Activated naive CD4-positive, alpha-beta T cell treated with anti-CD3 and anti-CD28 coated beads for 36 hours (primary cell): Measurements from ENCODE around the gene PTPRN2. TPM values are rescaled to one million over a fixed set of nuclear protein-coding genes. Genes with fewer than 3 reads are reported as not detected.

ENCODE experiments used
- CTCF ChIA-PET: fragments of 350-600 bp; sonication (Branson Sonifier 250); formaldehyde crosslinking; loops from one replicate; lab custom pipeline; 2021; ENCODE audit warnings: antibody characterized with exemption; lab: Charles Lee
- DNase-seq: peaks from one replicate; pipeline ENCODE4 v3.0.0-alpha.2; 2020
- H3K27ac Mint-ChIP-seq: one replicate; pipeline ENCODE4 v1.8.0; 2021; ENCODE audit warnings: mild to moderate bottlenecking, mixed read lengths
- H3K27me3 Mint-ChIP-seq: one replicate; pipeline ENCODE4 v1.8.0; 2021; ENCODE audit warnings: low read depth, mixed read lengths
- H3K36me3 Mint-ChIP-seq: one replicate; pipeline ENCODE4 v1.8.0; 2021; ENCODE audit warnings: low read depth, mixed read lengths
- H3K4me1 Mint-ChIP-seq: one replicate; pipeline ENCODE4 v1.8.0; 2021; ENCODE audit warnings: low read depth, mixed read lengths
- H3K4me3 Mint-ChIP-seq: one replicate; pipeline ENCODE4 v1.8.0; 2021; ENCODE audit warnings: mild to moderate bottlenecking, moderate library complexity, mixed read lengths
- H3K9me3 Mint-ChIP-seq: one replicate; pipeline ENCODE4 v1.8.0; 2021; ENCODE audit warnings: mixed read lengths
- intact Hi-C: fragments of 100-400 bp; cut with micrococcal nuclease; formaldehyde crosslinking; loops from one replicate; pipeline ENCODE4 v1.15.1; 2023
- total RNA-seq, 2 experiments: library from RNA; stranded (reverse); gene quantifications; one replicate each; pipeline ENCODE4 v1.2.3, GENCODE V29; 2021

PTPRN2 gene
- total RNA-seq, 2 experiments from 2014 or later, result 0.54 to 0.62 TPM

GRCh38 chr7:157553256-157553655 lies 1034.4 kb downstream of the PTPRN2 start:
- Mint-ChIP-seq H3K36me3 (no peaks in the 10 kb centered on the region), H3K4me1 (no peaks in the 10 kb centered on the region), H3K27ac (no peak overlapping the region), H3K27me3 (no peaks in the 10 kb centered on the region), H3K9me3 (no peaks in the 10 kb centered on the region), H3K4me3 (no peak overlapping the region)
- DNase-seq, result no peak
- intact Hi-C loops, result no loop called here
- CTCF ChIA-PET, result no interaction called here

DNA sequence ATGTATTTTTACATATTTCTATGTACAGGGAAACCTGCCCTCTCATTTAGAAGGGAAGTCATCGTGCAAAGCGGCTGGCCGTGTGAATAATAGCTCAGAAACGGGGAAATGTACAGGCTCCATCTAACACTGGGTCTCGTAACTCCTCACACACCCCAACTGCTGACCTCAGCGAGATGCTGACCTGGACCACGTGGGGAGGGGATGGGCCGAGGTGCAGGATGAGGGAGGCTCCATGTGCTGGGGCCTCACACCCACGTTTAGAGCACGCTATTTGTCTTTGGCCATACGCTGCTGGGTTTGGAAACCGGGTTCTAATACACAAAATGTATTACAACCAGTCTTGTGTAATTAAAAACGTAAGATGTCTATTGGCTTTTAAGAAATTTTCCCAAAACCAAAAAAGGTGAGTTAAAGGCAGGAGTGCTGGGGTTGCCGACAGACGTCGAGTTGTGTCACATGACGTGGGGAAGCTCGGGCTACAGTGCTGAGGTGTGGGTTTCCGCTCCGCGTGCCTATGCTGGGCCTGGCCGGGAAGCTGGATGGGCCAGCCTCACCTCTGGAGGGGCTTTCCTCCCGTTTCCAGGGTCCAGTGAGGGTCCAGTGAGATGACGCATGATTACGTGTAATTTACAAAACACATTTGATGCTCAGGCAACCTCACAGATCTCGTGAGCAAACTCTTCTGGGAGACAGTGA lies 1035.2 kb downstream of the PTPRN2 start:
- DNase-seq, result no peak

GRCh38 chr7:157551325-157552070 lies 1036.1 kb downstream of the PTPRN2 start:
- no peaks in the 10 kb centered on the region for H3K9me3 Mint-ChIP-seq
- H3K27ac Mint-ChIP-seq, result no peak overlapping the region
- no peak overlapping the region for H3K4me3 Mint-ChIP-seq
- H3K27me3 Mint-ChIP-seq, result no peaks in the 10 kb centered on the region
- DNase-seq, result no peak
- no peaks in the 10 kb centered on the region for H3K4me1 Mint-ChIP-seq
- intact Hi-C loops, result no loop called here
- CTCF ChIA-PET, result interaction anchor here (1.2 kb wide), 1 partner anchor 119 kb away, joined by 4 read pairs; no protein-coding TSS in a partner anchor
- no peaks in the 10 kb centered on the region for H3K36me3 Mint-ChIP-seq

More for the DNA sequence above, 1035.2 kb downstream of the PTPRN2 start:
- CTCF ChIA-PET, result no interaction called here
- Mint-ChIP-seq H3K27me3 (no peaks in the 10 kb centered on the region), H3K4me1 (no peaks in the 10 kb centered on the region), H3K9me3 (no peaks in the 10 kb centered on the region), H3K36me3 (no peaks in the 10 kb centered on the region), H3K27ac (no peak overlapping the region), H3K4me3 (no peak overlapping the region)
- intact Hi-C loops, result no loop called here

DNA sequence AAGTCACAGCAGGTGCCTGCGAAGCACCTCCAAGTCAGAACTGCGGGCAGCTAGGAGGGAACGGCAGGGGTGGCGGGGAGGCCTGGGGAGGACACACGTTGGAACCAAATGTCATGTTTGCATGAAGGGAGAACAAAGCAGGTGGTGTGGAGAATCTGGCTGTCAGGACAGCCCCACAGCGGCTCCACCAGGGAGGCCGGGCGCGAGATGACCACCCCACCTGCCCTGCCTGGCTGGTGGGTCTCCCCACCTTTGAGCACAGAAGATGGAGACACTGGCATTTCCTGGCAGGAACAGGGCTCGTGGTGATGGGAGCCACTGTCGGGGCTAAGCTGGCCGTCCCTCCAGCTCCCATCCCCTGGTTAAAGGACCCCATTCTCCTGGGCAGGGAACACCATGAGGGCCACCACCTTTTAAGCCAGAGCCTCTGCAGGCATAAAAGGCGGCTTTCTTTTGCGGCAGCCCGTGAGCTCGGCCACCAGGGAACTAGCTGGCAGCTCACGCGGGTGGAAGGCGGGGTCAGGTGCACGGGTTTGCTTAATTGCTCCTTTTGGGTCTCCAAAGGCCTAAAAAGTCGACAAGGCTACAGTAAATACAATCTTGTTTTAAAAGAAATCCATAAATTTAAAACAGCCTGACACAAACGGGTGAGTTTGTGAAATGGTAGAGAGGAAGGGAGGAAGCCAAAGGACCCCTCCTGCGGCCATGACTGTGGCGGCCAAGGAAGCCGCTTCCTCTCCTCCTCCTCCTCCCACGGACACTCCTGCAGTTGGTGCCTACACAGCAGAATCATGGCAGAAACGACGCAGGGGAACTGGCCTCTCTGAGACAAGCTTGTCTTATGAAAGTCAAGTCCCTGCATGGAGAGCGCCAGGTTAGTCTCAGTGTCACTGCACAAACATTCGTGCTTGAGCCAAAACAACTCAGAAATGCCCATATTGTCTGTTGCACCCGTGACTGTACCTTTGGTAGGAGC lies 1037.0 kb downstream of the PTPRN2 start:
- H3K4me3 Mint-ChIP-seq, result no peak overlapping the region
- H3K27me3 Mint-ChIP-seq, result no peaks in the 10 kb centered on the region
- DNase-seq, result no peak
- H3K36me3 Mint-ChIP-seq, result no peaks in the 10 kb centered on the region
- CTCF ChIA-PET, result interaction anchor here (1.2 kb wide), 1 partner anchor 118 kb away, joined by 4 read pairs; no protein-coding TSS in a partner anchor
- intact Hi-C loops, result no loop called here
- no peak overlapping the region for H3K27ac Mint-ChIP-seq
- no peaks in the 10 kb centered on the region for H3K9me3 Mint-ChIP-seq
- H3K4me1 Mint-ChIP-seq, result no peaks in the 10 kb centered on the region

DNA sequence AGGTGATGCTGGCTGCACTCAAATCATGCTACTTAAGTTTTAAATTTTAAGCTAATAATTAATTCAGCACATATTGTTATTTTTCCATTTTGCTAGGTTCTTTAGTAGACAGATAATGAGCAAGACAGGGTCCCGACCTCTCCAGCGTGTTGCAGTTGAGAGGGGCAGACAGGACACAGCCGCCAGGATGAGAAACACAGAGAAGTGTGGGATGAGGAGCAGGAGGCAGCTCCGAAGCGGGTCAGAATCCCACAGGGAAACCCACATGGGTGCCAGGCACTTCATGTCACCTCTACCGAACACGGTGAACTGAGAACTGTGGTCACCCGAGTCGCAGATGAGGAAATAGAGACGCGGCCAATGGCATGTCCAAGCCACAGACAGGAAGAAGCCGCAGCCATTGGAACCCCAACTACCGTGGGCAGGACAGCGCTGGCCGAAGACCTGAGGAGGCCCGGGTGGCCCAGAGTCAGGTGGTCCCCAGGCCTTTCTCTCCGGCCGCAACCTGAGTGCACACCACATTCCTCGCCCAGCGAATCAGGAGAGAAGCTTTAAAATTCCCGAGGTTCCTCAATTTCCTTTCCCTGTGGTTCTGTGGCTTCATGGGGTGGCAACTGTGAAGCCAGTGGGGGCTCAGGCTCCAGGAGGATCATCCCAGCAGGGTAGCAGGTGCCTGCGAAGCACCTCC lies 1037.9 kb downstream of the PTPRN2 start:
- no peak for DNase-seq
- Mint-ChIP-seq H3K4me1 (no peaks in the 10 kb centered on the region), H3K9me3 (no peaks in the 10 kb centered on the region), H3K27me3 (no peaks in the 10 kb centered on the region), H3K27ac (no peak overlapping the region), H3K4me3 (no peak overlapping the region), H3K36me3 (no peaks in the 10 kb centered on the region)
- intact Hi-C loops, result no loop called here
- CTCF ChIA-PET, result no interaction called here

- Mint-ChIP-seq H3K9me3 (no peaks in the 10 kb centered on the region), H3K36me3 (no peaks in the 10 kb centered on the region), H3K4me3 (no peak overlapping the region), H3K27ac (no peak overlapping the region), H3K4me1 (no peaks in the 10 kb centered on the region), H3K27me3 (no peaks in the 10 kb centered on the region)
- no peak for DNase-seq
- intact Hi-C loops, result no loop called here
- CTCF ChIA-PET, result no interaction called here
Observed at GRCh38 chr7:157548691-157549303, 1038.8 kb downstream of the PTPRN2 start.

DNA sequence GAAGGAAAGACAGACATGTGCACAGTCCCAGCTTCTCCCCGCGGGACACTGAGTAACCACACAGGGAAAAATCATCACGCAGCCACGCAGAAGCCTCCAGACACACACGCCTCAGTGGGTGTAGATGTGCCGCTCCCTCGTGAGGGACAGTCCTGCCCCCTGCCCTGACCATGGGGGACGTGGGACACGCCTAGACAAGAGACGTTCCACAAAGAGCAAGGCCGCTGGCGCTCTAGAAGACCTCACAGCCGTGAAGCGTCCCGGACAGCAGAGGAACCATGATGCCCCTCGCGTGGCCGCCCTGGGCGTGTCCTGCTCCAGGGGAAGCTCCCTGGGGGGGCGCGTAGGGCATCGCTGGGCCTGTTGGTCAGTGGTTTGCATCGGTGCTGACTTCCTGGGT lies 1040.0 kb downstream of the PTPRN2 start:
- CTCF ChIA-PET, result no interaction called here
- no peaks in the 10 kb centered on the region for H3K4me1 Mint-ChIP-seq
- DNase-seq, result no peak
- no peak overlapping the region for H3K4me3 Mint-ChIP-seq
- no peaks in the 10 kb centered on the region for H3K9me3 Mint-ChIP-seq
- no peaks in the 10 kb centered on the region for H3K27me3 Mint-ChIP-seq
- H3K36me3 Mint-ChIP-seq, result no peaks in the 10 kb centered on the region
- H3K27ac Mint-ChIP-seq, result no peak overlapping the region
- intact Hi-C loops, result no loop called here

DNA sequence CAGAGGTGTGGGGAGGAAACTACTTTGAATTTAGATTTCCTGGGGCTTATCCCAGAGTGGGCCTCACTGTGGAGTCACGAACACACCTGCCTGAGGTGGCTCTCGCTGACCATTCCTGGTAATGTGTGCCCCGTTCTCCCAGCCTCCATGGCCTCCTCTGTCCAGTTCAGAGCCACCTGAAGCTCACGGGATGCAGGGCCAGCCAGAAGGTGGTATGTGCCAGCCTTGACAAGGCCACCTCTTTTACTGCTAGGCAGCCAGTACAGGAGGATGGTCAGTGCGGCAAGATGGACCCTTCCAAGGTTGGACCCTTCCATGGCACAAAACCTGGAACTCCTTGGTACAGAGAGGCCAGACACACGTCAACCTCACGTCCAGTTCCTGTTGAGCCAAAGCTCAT lies 1040.5 kb downstream of the PTPRN2 start:
- no peak overlapping the region for H3K27ac Mint-ChIP-seq
- no peaks in the 10 kb centered on the region for H3K9me3 Mint-ChIP-seq
- intact Hi-C loops, result no loop called here
- H3K4me1 Mint-ChIP-seq, result no peaks in the 10 kb centered on the region
- no peak overlapping the region for H3K4me3 Mint-ChIP-seq
- no peak for DNase-seq
- CTCF ChIA-PET, result no interaction called here
- H3K36me3 Mint-ChIP-seq, result no peaks in the 10 kb centered on the region
- H3K27me3 Mint-ChIP-seq, result no peaks in the 10 kb centered on the region

DNA sequence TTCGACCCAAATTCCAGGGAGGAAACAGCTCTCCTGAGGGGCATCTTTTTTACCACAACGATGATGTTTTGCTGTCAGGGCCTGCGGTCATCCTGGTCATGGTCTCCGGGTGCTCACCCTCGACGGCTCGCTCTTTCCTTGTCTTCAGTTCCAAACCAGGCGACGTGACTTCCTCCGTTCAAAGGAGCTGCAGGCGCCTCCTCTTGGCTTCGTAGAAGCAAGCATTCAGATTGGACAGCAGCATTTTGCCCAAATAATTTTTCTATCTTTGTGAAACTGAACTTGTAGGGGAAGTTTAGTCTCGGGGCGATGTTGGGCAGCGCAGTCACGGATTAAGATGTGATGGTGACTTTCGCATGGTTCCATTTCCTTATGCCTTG lies 1042.0 kb downstream of the PTPRN2 start:
- no peaks in the 10 kb centered on the region for H3K9me3 Mint-ChIP-seq
- intact Hi-C loops, result no loop called here
- H3K27ac Mint-ChIP-seq, result no peak overlapping the region
- no peaks in the 10 kb centered on the region for H3K36me3 Mint-ChIP-seq
- no peak for DNase-seq
- H3K4me3 Mint-ChIP-seq, result no peak overlapping the region
- no peaks in the 10 kb centered on the region for H3K4me1 Mint-ChIP-seq
- CTCF ChIA-PET, result interaction anchor here (1.3 kb wide), 1 partner anchor 113 kb away, joined by 3 read pairs; no protein-coding TSS in a partner anchor
- no peaks in the 10 kb centered on the region for H3K27me3 Mint-ChIP-seq

DNA sequence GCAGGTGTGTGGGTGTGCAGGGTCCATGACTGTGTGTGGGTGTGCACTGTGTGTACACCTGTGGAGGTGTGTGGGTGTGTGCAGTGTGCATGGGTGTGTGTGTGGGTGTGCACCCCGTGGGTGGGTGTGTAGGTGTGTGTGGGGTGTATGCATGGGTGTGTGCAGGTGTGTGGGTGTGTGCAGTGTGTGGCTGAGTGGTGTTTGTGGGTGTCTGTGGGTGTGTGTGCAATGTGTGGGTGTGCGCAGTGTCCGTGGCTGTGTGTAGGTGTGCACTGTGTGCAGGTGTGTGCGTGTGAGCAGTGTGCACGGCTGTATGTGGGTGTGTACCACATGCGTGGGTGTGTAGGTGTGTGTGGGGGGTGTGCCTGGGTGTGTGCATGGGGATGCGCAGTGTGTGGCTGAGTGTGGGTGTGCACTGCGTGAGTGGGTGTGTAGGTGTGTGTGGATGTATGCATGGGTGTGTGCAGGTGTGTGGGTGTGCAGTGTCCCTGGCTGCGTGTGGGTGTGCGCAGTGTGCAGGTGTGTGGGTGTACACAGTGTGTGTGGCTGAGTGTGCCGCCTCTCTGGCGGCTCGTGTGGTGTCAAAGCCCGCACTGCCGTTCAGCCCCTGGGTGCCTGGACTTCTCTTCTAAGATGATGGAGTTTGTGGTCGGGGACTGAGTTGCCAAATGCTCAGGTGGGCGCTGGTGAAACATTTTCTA lies 1042.5 kb downstream of the PTPRN2 start:
- Mint-ChIP-seq H3K9me3 (no peaks in the 10 kb centered on the region), H3K27me3 (no peaks in the 10 kb centered on the region), H3K27ac (no peak overlapping the region), H3K4me3 (no peak overlapping the region), H3K4me1 (no peaks in the 10 kb centered on the region), H3K36me3 (no peaks in the 10 kb centered on the region)
- intact Hi-C loops, result no loop called here
- DNase-seq, result no peak
- CTCF ChIA-PET, result interaction anchor here (1.3 kb wide), 1 partner anchor 113 kb away, joined by 3 read pairs; no protein-coding TSS in a partner anchor

DNA sequence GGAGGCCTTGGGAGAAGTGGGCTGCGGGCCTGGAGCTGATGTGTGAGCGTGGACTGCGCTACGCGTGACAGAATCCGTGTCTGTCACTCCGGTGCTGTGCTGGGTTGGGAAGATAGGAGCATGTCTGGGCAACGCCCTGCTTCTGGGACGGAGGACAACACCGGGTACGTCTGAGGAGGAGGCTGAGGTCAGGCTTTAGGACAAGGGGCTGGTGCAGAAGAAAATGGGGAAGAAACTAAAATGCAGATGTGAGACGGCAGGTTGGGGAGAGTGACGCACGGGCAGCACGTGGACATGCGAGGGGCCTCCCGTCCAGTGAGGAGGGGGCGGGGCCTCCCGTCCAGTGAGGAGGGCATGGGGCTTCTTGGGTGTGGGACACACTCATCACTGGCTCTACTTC lies 1043.4 kb downstream of the PTPRN2 start:
- Mint-ChIP-seq H3K36me3 (no peaks in the 10 kb centered on the region), H3K27ac (no peak overlapping the region), H3K4me1 (no peaks in the 10 kb centered on the region), H3K9me3 (no peaks in the 10 kb centered on the region), H3K27me3 (no peaks in the 10 kb centered on the region), H3K4me3 (no peak overlapping the region)
- no peak for DNase-seq
- intact Hi-C loops, result no loop called here
- CTCF ChIA-PET, result no interaction called here
